Measurements from ENCODE around the gene SMIM32.

- TF ChIP-seq USF2 (CRISPR knock-in tag; IDR thresholded peaks at IDR 0.05): no peak
- TF ChIP-seq ESRRA (CRISPR knock-in tag; IDR thresholded peaks at IDR 0.05; ENCODE audit: borderline replicate concordance): no peak
These were observed 49.2 kb upstream of the SMIM32 start for GRCh38 chr5:136242136-136242535.
